Measurements from ENCODE around the gene RASSF6. TPM values are rescaled to one million over a fixed set of nuclear protein-coding genes. Genes with fewer than 3 reads are reported as not detected.

RASSF6 gene
- total RNA-seq, 1 experiment from 2014 or later: 0.22 TPM

GRCh38 chr4:73538162-73538561 is 82.1 kb downstream of the RASSF6 start:
- Histone ChIP-seq H2AFZ (ENCODE audit: low read length) (no peak overlapping the region), H2BK120ac (ENCODE audit: low read depth, low read length, poor library complexity, severe bottlenecking) (no peak overlapping the region), H3K23ac (ENCODE audit: insufficient read length, low read depth, low read length) (no peak overlapping the region), H3K23me2 (ENCODE audit: insufficient read length, low read depth, low read length, poor library complexity, severe bottlenecking) (no peaks in the 10 kb centered on the region), H3K9me3 (ENCODE audit: control insufficient read depth, low read depth, low read length) (no peaks in the 10 kb centered on the region), H3T11ph (ENCODE audit: low read length) (no peak overlapping the region), H2BK12ac (ENCODE audit: insufficient read length, low read depth, low read length) (no peak overlapping the region), H4K20me1 (ENCODE audit: control insufficient read depth, insufficient read depth, insufficient read length) (no peaks in the 10 kb centered on the region), H3K18ac (ENCODE audit: insufficient read length, low read depth, low read length) (no peak overlapping the region), H4K5ac (ENCODE audit: insufficient read length, low read depth, low read length) (no peak overlapping the region), H3K79me1 (ENCODE audit: insufficient read depth, low read depth, low read length, poor library complexity, severe bottlenecking) (no peaks in the 10 kb centered on the region), H4K8ac (replicated peaks; ENCODE audit: insufficient read length, low read depth, low read length) (no peak overlapping the region), H3K27ac (ENCODE audit: insufficient read length, low read depth, low read length) (no peak overlapping the region), H3K4me2 (ENCODE audit: insufficient read depth, insufficient read length, low read length) (no peak overlapping the region), H2BK20ac (ENCODE audit: low read depth, low read length, poor library complexity, severe bottlenecking) (no peak overlapping the region), H3K79me2 (ENCODE audit: insufficient read depth, low read length) (no peaks in the 10 kb centered on the region), H3K4ac (ENCODE audit: low read depth, low read length) (no peak overlapping the region), H3K9ac (ENCODE audit: extremely low read depth, insufficient read length, low read length) (no peak overlapping the region), H2BK15ac (ENCODE audit: low read depth, low read length) (no peak overlapping the region), H2AK5ac (ENCODE audit: insufficient read length, low read length) (no peak overlapping the region), H3K14ac (ENCODE audit: insufficient read depth, low read length) (no peak overlapping the region), H3K56ac (ENCODE audit: insufficient read length, low read depth, low read length) (no peak overlapping the region), H3K4me1 (ENCODE audit: insufficient read depth, low read length) (no peaks in the 10 kb centered on the region), H3K27me3 (ENCODE audit: insufficient read depth, low read length) (no peaks in the 10 kb centered on the region), H2BK5ac (ENCODE audit: insufficient read length, low read length) (no peak overlapping the region), H4K91ac (ENCODE audit: insufficient read length, low read depth, low read length) (no peak overlapping the region)
- Mint-ChIP-seq H3K27me3 (ENCODE audit: low read depth) (no peaks in the 10 kb centered on the region), H3K9me3 (no peaks in the 10 kb centered on the region), H3K27ac (no peak overlapping the region), H3K4me3 (no peak overlapping the region), H3K4me1 (peaks cover 0 to 5% of the 10 kb centered on the region in 2 experiments; a peak in 1 of 4 replicates), H3K36me3 (ENCODE audit: insufficient read depth in 1 of 3, low read depth in 3 of 3) (no peaks in the 10 kb centered on the region)
- DNase-seq: no peak
- TF ChIP-seq, protein P1, sequence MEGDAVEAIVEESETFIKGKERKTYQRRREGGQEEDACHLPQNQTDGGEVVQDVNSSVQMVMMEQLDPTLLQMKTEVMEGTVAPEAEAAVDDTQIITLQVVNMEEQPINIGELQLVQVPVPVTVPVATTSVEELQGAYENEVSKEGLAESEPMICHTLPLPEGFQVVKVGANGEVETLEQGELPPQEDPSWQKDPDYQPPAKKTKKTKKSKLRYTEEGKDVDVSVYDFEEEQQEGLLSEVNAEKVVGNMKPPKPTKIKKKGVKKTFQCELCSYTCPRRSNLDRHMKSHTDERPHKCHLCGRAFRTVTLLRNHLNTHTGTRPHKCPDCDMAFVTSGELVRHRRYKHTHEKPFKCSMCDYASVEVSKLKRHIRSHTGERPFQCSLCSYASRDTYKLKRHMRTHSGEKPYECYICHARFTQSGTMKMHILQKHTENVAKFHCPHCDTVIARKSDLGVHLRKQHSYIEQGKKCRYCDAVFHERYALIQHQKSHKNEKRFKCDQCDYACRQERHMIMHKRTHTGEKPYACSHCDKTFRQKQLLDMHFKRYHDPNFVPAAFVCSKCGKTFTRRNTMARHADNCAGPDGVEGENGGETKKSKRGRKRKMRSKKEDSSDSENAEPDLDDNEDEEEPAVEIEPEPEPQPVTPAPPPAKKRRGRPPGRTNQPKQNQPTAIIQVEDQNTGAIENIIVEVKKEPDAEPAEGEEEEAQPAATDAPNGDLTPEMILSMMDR (conservative IDR thresholded peaks at IDR 0.05): no peak
- WGBS (ENCODE audit: extremely low coverage, insufficient read length, low lambda C conversion rate): no CpG with 5 or more reads among the region's 2 CpGs
